ENCODE results near the gene RALGPS1.

Gene RALGPS1

GRCh38 chr9:126906091-126906490 is 8.5 kb upstream of the RALGPS1 start:
- DNase-seq = peak; percentile 64 to 91

GRCh38 chr9:126907058-126907457 is 7.5 kb upstream of the RALGPS1 start:
- no peak for DNase-seq

GRCh38 chr9:126915281-126915816 is 767 bp downstream of the RALGPS1 start:
- no peak for DNase-seq

GRCh38 chr9:126915846-126916543 is 1.4 kb downstream of the RALGPS1 start:
- DNase-seq = no peak

- DNase-seq = peak; percentile 48 to 72
Measured at GRCh38 chr9:126916909-126917308, 2.3 kb downstream of the RALGPS1 start.

- no peak for DNase-seq
Measured at GRCh38 chr9:126919193-126919592, 4.6 kb downstream of the RALGPS1 start.

- no peak for DNase-seq
Measured at GRCh38 chr9:126925876-126926275, 11.3 kb downstream of the RALGPS1 start.

GRCh38 chr9:126926364-126926763 is 11.8 kb downstream of the RALGPS1 start:
- DNase-seq = no peak

- no peak for DNase-seq
Measured at GRCh38 chr9:126927419-126927818, 12.8 kb downstream of the RALGPS1 start.

GRCh38 chr9:126932871-126933321 is 18.3 kb downstream of the RALGPS1 start:
- no peak for DNase-seq

- no peak for DNase-seq
Measured at GRCh38 chr9:126933334-126933980, 18.9 kb downstream of the RALGPS1 start.

GRCh38 chr9:126934441-126934840 is 19.9 kb downstream of the RALGPS1 start:
- no peak for DNase-seq

GRCh38 chr9:126935630-126936029 is 21.0 kb downstream of the RALGPS1 start:
- no peak for DNase-seq

GRCh38 chr9:126937444-126937843 is 22.9 kb downstream of the RALGPS1 start:
- DNase-seq = no peak

- DNase-seq = no peak
Measured at GRCh38 chr9:126938327-126938726, 23.7 kb downstream of the RALGPS1 start.

GRCh38 chr9:126939821-126940221 is 25.2 kb downstream of the RALGPS1 start:
- no peak for DNase-seq

GRCh38 chr9:126942399-126942798 is 27.8 kb downstream of the RALGPS1 start:
- DNase-seq = no peak

GRCh38 chr9:126945682-126946081 is 31.1 kb downstream of the RALGPS1 start:
- DNase-seq = no peak

- DNase-seq = peak in 1 of 2 experiments; percentile 69
Measured at GRCh38 chr9:126947529-126947928, 32.9 kb downstream of the RALGPS1 start.

- peak in 1 of 2 experiments; percentile 21 for DNase-seq
Measured at GRCh38 chr9:126952205-126952977, 37.8 kb downstream of the RALGPS1 start.

- DNase-seq = no peak
Measured at GRCh38 chr9:126953041-126953809, 38.6 kb downstream of the RALGPS1 start.

GRCh38 chr9:126955811-126956210 is 41.2 kb downstream of the RALGPS1 start:
- DNase-seq = no peak

Data from NCI-H524 (cell line).